ENCODE results near the gene ARMC5.

ARMC5 gene

DNA sequence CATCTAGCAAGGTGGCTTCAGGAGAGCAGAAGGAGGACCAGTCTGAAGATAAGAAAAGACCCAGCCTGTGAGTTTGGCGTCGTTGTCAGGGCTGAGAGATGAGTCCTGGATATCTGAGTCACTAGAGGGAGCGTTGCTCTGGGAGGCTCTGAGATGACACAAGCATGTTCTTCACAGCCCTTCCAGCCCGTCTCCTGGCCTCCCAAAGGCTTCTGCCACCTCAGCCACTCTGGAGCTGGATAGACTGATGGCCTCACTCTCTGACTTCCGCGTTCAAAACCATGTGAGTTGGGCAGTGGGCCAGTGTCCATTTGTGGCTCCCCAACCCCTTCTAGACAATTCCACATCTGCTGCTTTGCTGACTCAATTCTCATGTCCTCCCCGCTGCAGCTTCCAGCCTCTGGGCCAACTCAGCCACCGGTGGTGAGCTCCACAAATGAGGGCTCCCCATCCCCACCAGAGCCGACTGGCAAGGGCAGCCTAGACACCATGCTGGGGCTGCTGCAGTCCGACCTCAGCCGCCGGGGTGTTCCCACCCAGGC, 14.9 kb downstream of the ARMC5 start:
- Histone ChIP-seq H3K27ac (ENCODE audit: low read depth, low read length) (no peak overlapping the region), H3K9me3 (ENCODE audit: control insufficient read depth, insufficient read depth, low read depth, low read length) (no peaks in the 10 kb centered on the region), H3K27me3 (ENCODE audit: control insufficient read depth, insufficient read depth, low read length) (peaks cover 38% of the 10 kb centered on the region), H3K4me1 (ENCODE audit: control insufficient read depth, insufficient read depth, low read length) (peaks cover 16% of the 10 kb centered on the region), H3K9ac (ENCODE audit: low read length) (no peak overlapping the region), H3K36me3 (ENCODE audit: control insufficient read depth, insufficient read depth, low read length) (peaks cover 3% of the 10 kb centered on the region; the same call in 1 of the 2 replicates), H3K4me3 (ENCODE audit: low read depth, low read length) (no peak overlapping the region)

DNA sequence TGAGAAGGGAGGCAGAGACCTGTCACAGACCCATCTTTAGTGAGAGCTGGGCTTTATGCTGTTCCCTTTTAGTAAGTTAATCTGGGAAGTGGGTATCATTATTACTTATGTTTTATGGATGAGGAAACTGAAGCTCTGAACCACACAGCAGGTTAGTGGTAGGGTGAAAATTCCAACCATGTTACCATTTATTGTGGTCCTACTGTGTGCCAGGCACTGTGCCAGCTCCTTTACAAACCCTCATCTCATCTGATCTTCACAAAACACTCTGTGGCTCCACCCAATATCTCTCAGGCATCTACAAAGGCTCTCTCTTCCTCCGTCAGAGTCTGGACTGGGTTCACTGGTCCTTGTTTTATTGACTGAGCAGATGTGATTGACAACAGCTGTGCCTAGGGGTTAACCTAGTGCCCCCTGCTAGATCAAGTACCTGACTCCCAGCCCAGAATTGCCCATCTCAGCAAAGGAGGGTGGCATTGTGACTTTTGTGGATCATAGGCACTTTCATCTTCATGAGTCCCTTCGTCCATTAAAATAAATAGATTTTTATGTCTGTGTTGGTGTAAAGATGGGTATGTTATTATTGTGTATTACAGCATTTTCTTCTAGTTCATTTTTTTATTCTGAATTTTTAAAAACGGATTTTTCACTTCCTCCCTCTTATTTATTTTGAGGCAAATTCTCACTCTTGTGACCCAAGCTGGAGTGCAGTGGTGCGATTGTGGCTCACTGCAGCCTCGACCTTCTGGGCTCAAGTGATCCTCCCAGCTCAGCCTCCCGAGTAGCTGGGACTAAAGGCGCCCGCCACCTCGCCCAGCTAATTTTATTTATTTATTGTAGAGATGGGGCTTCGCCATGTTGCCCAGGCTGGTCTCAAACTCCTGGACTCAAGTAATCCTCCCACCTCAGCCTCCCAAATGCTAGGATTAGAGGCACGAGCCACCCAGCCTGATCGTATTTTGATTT, 15.8 kb downstream of the ARMC5 start:
- Histone ChIP-seq H3K27ac (ENCODE audit: low read depth, low read length) (no peak overlapping the region), H3K9ac (ENCODE audit: low read length) (no peak overlapping the region)

DNA sequence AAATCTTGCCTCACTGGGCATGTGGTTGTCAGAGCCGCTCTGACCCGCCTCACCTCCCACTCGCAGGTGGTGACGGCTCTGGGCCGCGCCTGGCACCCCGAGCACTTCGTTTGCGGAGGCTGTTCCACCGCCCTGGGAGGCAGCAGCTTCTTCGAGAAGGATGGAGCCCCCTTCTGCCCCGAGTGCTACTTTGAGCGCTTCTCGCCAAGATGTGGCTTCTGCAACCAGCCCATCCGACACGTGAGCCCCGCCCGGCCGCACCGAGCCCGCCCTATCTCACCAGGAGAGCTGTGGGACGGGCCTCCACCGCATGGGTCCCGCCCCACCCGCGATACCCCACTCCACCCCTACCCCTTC, 16.6 kb downstream of the ARMC5 start:
- H3K36me3 ChIP-seq (ENCODE audit: control insufficient read depth, insufficient read depth, low read length) = peaks cover 3% of the 10 kb centered on the region; the same call in 1 of the 2 replicates
- no peak overlapping the region for H3K27ac ChIP-seq (ENCODE audit: low read depth, low read length)
- H3K4me1 ChIP-seq (ENCODE audit: control insufficient read depth, insufficient read depth, low read length) = peaks cover 16% of the 10 kb centered on the region
- no peaks in the 10 kb centered on the region for H3K9me3 ChIP-seq (ENCODE audit: control insufficient read depth, insufficient read depth, low read depth, low read length)
- H3K4me3 ChIP-seq (ENCODE audit: low read depth, low read length) = peak overlapping the region; percentile 75
- no peak overlapping the region for H3K9ac ChIP-seq (ENCODE audit: low read length)
- H3K27me3 ChIP-seq (ENCODE audit: control insufficient read depth, insufficient read depth, low read length) = peaks cover 52% of the 10 kb centered on the region

More for the DNA sequence above, 15.8 kb downstream of the ARMC5 start:
- H3K4me3 ChIP-seq (ENCODE audit: low read depth, low read length) = 0 out of 2 replicates have a peak overlapping the region, but pooled peaks have one; percentile 75
- H3K36me3 ChIP-seq (ENCODE audit: control insufficient read depth, insufficient read depth, low read length) = peaks cover 3% of the 10 kb centered on the region; the same call in 1 of the 2 replicates
- peaks cover 16% of the 10 kb centered on the region for H3K4me1 ChIP-seq (ENCODE audit: control insufficient read depth, insufficient read depth, low read length)
- no peaks in the 10 kb centered on the region for H3K9me3 ChIP-seq (ENCODE audit: control insufficient read depth, insufficient read depth, low read depth, low read length)
- H3K27me3 ChIP-seq (ENCODE audit: control insufficient read depth, insufficient read depth, low read length) = peaks cover 46% of the 10 kb centered on the region

DNA sequence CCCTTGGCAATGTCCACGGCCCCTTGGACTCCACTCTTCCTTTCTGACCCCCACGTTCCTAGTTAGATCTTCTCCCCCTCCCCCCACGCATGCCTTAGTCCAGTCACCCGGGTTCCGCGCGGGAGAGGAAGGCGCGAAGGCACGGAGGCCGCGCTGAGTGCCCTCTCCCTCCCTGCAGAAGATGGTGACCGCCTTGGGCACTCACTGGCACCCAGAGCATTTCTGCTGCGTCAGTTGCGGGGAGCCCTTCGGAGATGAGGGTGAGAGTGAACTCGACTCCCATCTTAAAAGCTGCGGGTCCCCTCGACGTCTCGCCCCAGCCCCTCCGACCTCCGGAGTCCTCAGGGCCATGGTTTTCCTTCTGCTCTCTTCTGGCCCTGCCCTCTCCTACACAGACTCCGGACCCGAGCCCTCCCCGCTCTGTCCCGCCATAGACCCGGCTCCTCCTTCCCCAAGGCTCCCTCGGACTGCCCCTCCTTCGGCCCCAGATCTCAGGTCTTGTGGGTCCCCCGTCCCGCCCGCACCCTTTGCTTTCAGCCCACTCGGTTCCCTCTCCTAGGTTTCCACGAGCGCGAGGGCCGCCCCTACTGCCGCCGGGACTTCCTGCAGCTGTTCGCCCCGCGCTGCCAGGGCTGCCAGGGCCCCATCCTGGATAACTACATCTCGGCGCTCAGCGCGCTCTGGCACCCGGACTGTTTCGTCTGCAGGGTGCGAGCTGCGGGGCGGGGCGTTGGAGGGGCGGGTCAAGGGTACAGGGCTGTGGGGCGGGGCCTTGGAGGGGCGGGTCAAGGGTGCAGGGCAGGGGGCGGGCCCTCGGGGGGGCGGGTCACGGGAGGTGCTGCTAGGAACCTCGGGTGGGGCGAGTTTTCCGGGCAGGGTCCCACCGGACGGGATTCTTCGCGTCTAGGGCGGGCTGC, 17.3 kb downstream of the ARMC5 start:
- H3K27ac ChIP-seq (ENCODE audit: low read depth, low read length) = no peak overlapping the region
- H3K4me1 ChIP-seq (ENCODE audit: control insufficient read depth, insufficient read depth, low read length) = peaks cover 10% of the 10 kb centered on the region
- peaks cover 3% of the 10 kb centered on the region; the same call in 1 of the 2 replicates for H3K36me3 ChIP-seq (ENCODE audit: control insufficient read depth, insufficient read depth, low read length)
- H3K27me3 ChIP-seq (ENCODE audit: control insufficient read depth, insufficient read depth, low read length) = peaks cover 54% of the 10 kb centered on the region
- H3K9ac ChIP-seq (ENCODE audit: low read length) = no peak overlapping the region
- no peaks in the 10 kb centered on the region for H3K9me3 ChIP-seq (ENCODE audit: control insufficient read depth, insufficient read depth, low read depth, low read length)
- H3K4me3 ChIP-seq (ENCODE audit: low read depth, low read length) = peak overlapping the region; percentile 91

DNA sequence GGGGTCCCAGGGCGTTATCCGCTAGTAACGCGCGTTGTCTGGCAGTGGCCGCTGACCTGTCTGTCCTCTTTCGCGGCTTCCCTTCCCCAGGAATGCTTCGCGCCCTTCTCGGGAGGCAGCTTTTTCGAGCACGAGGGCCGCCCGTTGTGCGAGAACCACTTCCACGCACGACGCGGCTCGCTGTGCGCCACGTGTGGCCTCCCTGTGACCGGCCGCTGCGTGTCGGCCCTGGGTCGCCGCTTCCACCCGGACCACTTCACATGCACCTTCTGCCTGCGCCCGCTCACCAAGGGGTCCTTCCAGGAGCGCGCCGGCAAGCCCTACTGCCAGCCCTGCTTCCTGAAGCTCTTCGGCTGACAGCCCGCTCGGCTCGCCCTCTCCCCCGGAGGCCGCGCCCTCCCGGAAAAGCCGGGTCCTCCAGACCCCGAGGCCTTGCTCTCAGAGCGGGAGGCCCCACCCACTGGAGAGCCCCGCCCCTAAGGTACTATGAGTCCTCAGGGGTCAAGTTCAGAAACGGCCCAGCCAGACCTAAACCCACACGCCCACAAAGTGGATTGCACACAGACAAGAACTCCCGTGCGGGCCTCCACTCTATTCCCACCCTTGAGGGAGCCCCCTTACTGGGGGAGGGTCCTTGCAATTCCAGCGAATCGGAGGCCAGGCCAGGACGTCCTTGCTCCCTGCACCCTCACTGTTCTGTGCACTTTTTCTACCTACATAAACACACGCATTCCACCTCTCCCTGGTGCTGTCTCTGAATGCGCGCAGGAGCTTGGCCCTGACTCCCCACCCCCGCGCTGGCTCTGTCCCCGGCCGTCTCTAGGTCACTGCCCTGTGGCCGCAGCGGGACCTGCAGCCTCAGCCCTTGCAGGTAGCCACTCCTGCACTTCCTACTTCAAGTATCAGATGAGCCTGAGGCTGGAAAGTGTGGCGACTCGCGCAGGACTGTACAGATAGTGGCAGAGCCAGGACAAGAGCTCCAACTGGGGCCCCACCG, 18.2 kb downstream of the ARMC5 start:
- Histone ChIP-seq H3K4me3 (ENCODE audit: low read depth, low read length) (peak overlapping the region; percentile 91), H3K27ac (ENCODE audit: low read depth, low read length) (no peak overlapping the region)

DNA sequence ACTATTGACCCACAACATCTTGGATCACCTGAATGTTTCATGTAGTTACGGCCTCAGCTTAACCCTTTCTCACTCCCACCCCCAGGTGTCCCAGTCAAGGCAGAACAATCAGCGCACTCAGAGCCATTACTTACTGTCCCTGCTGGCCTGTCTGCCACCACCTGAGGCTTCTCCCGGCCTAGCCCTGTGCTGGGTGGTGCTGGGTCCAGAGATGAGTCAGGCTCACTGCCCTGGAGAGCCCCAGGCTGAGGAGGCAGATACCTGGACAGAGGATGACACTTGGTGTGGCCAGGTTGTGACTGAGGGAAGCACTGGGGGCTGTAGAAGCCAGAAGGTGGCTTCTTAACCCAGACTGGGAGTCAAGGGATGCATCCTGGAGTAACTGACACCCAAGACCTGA, 19.7 kb downstream of the ARMC5 start:
- Histone ChIP-seq H3K27me3 (ENCODE audit: control insufficient read depth, insufficient read depth, low read length) (peaks cover 69% of the 10 kb centered on the region), H3K9ac (ENCODE audit: low read length) (no peak overlapping the region), H3K9me3 (ENCODE audit: control insufficient read depth, insufficient read depth, low read depth, low read length) (no peaks in the 10 kb centered on the region), H3K36me3 (ENCODE audit: control insufficient read depth, insufficient read depth, low read length) (peaks cover 2% of the 10 kb centered on the region; the same call in 1 of the 2 replicates), H3K4me3 (ENCODE audit: low read depth, low read length) (no peak overlapping the region), H3K4me1 (ENCODE audit: control insufficient read depth, insufficient read depth, low read length) (peaks cover 9% of the 10 kb centered on the region), H3K27ac (ENCODE audit: low read depth, low read length) (no peak overlapping the region)

More for the DNA sequence above, 18.2 kb downstream of the ARMC5 start:
- Histone ChIP-seq H3K27me3 (ENCODE audit: control insufficient read depth, insufficient read depth, low read length) (peaks cover 63% of the 10 kb centered on the region), H3K9ac (ENCODE audit: low read length) (peak overlapping the region; percentile 69), H3K36me3 (ENCODE audit: control insufficient read depth, insufficient read depth, low read length) (peaks cover 3% of the 10 kb centered on the region; the same call in 1 of the 2 replicates), H3K4me1 (ENCODE audit: control insufficient read depth, insufficient read depth, low read length) (peaks cover 9% of the 10 kb centered on the region), H3K9me3 (ENCODE audit: control insufficient read depth, insufficient read depth, low read depth, low read length) (no peaks in the 10 kb centered on the region)

DNA sequence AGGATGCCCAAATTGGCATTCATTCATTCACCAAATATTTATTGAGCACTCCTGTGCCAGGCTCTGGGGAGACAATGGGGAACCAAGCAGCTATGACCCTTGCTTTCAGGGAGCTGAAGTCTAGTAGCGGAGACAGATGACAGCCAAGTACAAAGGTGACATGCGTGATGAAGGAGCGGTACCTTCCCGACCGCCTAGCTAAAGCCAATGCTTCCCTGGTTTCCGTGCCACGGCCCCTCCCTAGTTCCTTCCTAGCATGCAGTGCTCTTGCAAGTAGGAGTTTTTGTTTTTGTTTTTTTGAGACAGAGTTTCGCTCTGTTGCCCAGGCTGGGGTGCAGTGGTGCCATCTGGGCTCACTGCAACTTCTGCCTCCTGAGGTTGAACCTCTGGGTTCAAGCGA, 20.4 kb downstream of the ARMC5 start:
- H3K4me1 ChIP-seq (ENCODE audit: control insufficient read depth, insufficient read depth, low read length) = peaks cover 13% of the 10 kb centered on the region
- peaks cover 66% of the 10 kb centered on the region for H3K27me3 ChIP-seq (ENCODE audit: control insufficient read depth, insufficient read depth, low read length)
- no peak overlapping the region for H3K4me3 ChIP-seq (ENCODE audit: low read depth, low read length)
- H3K36me3 ChIP-seq (ENCODE audit: control insufficient read depth, insufficient read depth, low read length) = no peaks in the 10 kb centered on the region
- H3K9me3 ChIP-seq (ENCODE audit: control insufficient read depth, insufficient read depth, low read depth, low read length) = no peaks in the 10 kb centered on the region
- no peak overlapping the region for H3K27ac ChIP-seq (ENCODE audit: low read depth, low read length)
- no peak overlapping the region for H3K9ac ChIP-seq (ENCODE audit: low read length)

DNA sequence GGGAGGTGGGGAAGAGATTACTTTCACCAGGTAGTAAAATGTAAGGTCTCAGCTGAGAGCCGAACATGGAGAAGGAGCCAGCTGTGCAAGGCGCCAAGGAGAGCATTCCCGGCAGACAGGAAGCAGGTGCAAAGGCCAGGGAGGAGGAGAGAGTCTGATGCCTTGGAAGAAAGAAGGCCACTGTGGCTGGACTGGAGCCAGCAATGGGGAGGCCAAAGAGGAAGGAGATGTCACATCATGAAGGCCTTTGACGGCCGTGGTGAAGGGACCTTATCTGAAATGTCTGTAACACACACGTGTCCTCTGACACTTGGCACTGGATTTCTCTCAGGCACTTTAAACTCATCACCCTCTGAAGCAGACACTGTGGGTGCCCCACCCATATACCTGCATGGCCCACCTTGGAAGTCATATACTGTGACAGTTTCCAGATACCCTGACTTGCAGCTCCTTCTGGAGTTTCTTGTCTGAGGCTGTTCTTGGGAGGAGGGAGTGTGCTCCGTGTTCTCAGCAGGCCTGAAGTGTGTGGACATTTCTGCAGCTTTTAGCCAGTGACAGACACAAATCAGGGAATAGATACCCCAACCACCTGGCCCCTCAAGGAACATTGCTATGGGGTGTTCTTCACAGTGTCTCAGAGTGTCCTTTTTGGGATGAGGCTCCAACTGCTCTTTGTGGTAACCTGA, 21.7 kb downstream of the ARMC5 start:
- H3K9me3 ChIP-seq (ENCODE audit: control insufficient read depth, insufficient read depth, low read depth, low read length) = no peaks in the 10 kb centered on the region
- H3K9ac ChIP-seq (ENCODE audit: low read length) = no peak overlapping the region
- H3K27ac ChIP-seq (ENCODE audit: low read depth, low read length) = no peak overlapping the region
- peaks cover 66% of the 10 kb centered on the region for H3K27me3 ChIP-seq (ENCODE audit: control insufficient read depth, insufficient read depth, low read length)
- H3K4me1 ChIP-seq (ENCODE audit: control insufficient read depth, insufficient read depth, low read length) = peaks cover 12% of the 10 kb centered on the region
- H3K36me3 ChIP-seq (ENCODE audit: control insufficient read depth, insufficient read depth, low read length) = no peaks in the 10 kb centered on the region
- no peak overlapping the region for H3K4me3 ChIP-seq (ENCODE audit: low read depth, low read length)

DNA sequence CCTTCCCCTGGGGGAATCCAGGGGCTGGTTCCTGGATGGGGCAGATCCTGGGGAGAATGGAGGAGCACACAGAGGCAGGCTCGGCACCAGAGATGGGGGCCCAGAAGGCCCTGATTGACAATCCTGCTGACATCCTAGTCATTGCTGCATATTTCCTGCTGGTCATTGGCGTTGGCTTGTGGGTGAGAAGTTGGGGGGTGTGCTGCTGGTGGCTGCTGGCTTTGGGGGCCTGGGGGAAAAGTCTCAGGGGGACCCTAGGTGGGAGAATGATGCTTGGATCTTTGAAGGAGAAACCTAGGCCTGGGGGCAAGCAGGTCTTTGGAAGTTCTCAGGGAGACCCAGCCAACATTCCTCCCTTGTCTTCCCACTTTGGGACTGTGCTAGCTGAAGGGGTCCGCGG, 23.8 kb downstream of the ARMC5 start, which contains the start of gene SLC5A2:
SLC5A2 (plus strand) TSS at position 43 of the 400 bp plus-strand sequence; CDS start at position 57, 14 bp downstream.
- H3K9me3 ChIP-seq (ENCODE audit: control insufficient read depth, insufficient read depth, low read depth, low read length) = no peaks in the 10 kb centered on the region
- peaks cover 10% of the 10 kb centered on the region for H3K4me1 ChIP-seq (ENCODE audit: control insufficient read depth, insufficient read depth, low read length)
- no peak within 1 kb of the TSS for H3K27ac ChIP-seq (ENCODE audit: low read depth, low read length)
- H3K9ac ChIP-seq (ENCODE audit: low read length) = no peak within 1 kb of the TSS
- H3K27me3 ChIP-seq (ENCODE audit: control insufficient read depth, insufficient read depth, low read length) = peaks cover 87% of the 10 kb centered on the region
- H3K4me3 ChIP-seq (ENCODE audit: low read depth, low read length) = no peak within 1 kb of the TSS
- H3K36me3 ChIP-seq (ENCODE audit: control insufficient read depth, insufficient read depth, low read length) = no peaks in the 10 kb centered on the region
